ENCODE results near the gene IFNAR1.

DNA sequence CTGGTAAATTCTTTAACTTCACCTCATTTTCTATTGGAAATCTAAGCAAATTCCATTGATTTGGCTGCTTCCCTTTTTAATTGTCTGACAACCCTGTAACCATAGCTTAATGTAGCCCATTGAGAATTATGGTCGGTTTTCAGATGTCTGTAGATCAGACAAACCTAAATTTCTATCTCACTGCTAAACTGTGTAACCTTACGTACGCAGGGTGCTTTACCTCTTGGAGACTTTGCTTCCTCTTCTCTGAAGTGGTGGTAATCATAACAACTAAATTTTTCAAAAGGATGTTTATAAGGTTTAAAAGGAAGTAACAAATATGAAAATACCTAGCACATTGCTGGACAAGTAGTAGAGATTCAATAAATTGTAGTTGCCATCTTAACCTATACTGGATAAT is 25.9 kb downstream of the IFNAR1 start:
- TF ChIP-seq, protein P1, sequence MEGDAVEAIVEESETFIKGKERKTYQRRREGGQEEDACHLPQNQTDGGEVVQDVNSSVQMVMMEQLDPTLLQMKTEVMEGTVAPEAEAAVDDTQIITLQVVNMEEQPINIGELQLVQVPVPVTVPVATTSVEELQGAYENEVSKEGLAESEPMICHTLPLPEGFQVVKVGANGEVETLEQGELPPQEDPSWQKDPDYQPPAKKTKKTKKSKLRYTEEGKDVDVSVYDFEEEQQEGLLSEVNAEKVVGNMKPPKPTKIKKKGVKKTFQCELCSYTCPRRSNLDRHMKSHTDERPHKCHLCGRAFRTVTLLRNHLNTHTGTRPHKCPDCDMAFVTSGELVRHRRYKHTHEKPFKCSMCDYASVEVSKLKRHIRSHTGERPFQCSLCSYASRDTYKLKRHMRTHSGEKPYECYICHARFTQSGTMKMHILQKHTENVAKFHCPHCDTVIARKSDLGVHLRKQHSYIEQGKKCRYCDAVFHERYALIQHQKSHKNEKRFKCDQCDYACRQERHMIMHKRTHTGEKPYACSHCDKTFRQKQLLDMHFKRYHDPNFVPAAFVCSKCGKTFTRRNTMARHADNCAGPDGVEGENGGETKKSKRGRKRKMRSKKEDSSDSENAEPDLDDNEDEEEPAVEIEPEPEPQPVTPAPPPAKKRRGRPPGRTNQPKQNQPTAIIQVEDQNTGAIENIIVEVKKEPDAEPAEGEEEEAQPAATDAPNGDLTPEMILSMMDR (conservative IDR thresholded peaks at IDR 0.05 in 1 of 2, IDR thresholded peaks at IDR 0.05 in 1 of 2; ENCODE audit: low read depth in 1 of 2, low read length in 2 of 2): no peak
- TF ChIP-seq EZH2 (IDR thresholded peaks at IDR 0.05; ENCODE audit: low read length, missing control alignments): no peak

Data from fibroblast of lung (primary cell).